DND-41 (cell line): ENCODE data around the gene MLLT6.

Experiments used
- CTCF ChIP-seq: IDR thresholded peaks from 2 replicates; pipeline ENCODE4 v1.5.1; 2012; ENCODE audit warnings: borderline replicate concordance, low read length, moderate library complexity, mild to moderate bottlenecking; ENCODE audit not compliant: poor library complexity, severe bottlenecking; ENCODE audit errors: extremely low read depth
- EZH2 ChIP-seq: IDR thresholded peaks from 3 replicates; pipeline ENCODE4 v1.6.1; 2012; ENCODE audit warnings: borderline replicate concordance, low read depth, mild to moderate bottlenecking, moderate library complexity, low read length, inconsistent platforms; ENCODE audit not compliant: severe bottlenecking

DNA sequence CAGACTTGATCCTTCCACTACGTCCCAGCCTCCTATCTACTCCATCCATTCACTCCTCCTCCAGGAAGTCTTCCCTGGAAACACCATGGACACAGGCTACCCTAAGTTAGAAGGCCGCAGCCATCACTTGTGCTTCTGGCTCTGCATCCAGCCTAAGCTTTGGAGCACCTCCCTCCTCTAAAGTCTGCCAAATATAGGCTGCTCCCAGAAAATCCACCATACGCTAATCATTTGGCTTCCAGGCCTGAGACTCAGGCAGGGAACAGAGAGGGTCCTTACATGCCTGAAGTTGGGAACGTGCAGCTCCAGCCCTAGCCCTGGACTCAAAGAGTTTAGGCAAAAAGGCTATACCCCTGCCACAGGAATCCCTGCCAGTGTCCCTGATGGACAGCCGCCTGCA is 36.4 kb downstream of the MLLT6 start:
- TF ChIP-seq CTCF (no peak), EZH2 (no peak)
